ENCODE measurements around the gene CLIC6. TPM values are rescaled to one million over a fixed set of nuclear protein-coding genes. Genes with fewer than 3 reads are reported as not detected.
A peak's percentile ranks its signal among the peaks of the same experiment; 100 is the strongest.

CLIC6 gene
- total RNA-seq, 5 donors from 2014 or later (not counting 1 experiment from before 2014, with no cell fraction given) = 0.10 to 0.98 (median 0.46) TPM

- ChIA-PET CTCF (no interaction called here), POLR2A (no interaction called here)
- H3K4me3 Mint-ChIP-seq = no peak overlapping the region
- H3K36me3 Mint-ChIP-seq = no peaks in the 10 kb centered on the region
- H3K9me3 ChIP-seq = no peaks in the 10 kb centered on the region
- peaks cover 0 to 1% (median 0%) of the 10 kb centered on the region in 3 donors for H3K4me1 Mint-ChIP-seq
- no peaks in the 10 kb centered on the region for H3K9me3 Mint-ChIP-seq
- H3K27me3 ChIP-seq (replicated peaks in 1 of 2; ENCODE audit: control insufficient read depth in 2 of 2, extremely low read depth in 1 of 2, insufficient read depth in 2 of 2, low read length in 1 of 2) = peaks cover 0 to 12% of the 10 kb centered on the region in 2 experiments
- no peak overlapping the region for H3K27ac Mint-ChIP-seq
- WGBS (ENCODE audit: insufficient coverage) = 84% methylated on average over 13 of the region's 16 CpGs
- ATAC-seq (replicated peaks in 1 of 4) = no peak
- no peak overlapping the region for H3K4me3 ChIP-seq (ENCODE audit: control insufficient read depth in 1 of 2, extremely low read depth in 1 of 2, low read length in 1 of 2)
- H3K27me3 Mint-ChIP-seq = peaks cover 10 to 26% of the 10 kb centered on the region in 2 donors
- no peaks in the 10 kb centered on the region for H3K36me3 ChIP-seq (ENCODE audit: control insufficient read depth in 2 of 2, extremely low read depth in 1 of 2, insufficient read depth in 1 of 2, low read length in 1 of 2)
- DNase-seq = peak in 6 of 35 experiments; percentile 14 to 50 (median 34)
- no peaks in the 10 kb centered on the region for H3K4me1 ChIP-seq (ENCODE audit: control insufficient read depth in 1 of 2, extremely low read depth in 1 of 2, insufficient read depth in 2 of 2, low read length in 2 of 2)
- H3K27ac ChIP-seq (ENCODE audit: low read length) = no peak overlapping the region
These were observed 19.4 kb downstream of the CLIC6 start for GRCh38 chr21:34688145-34688544.

GRCh38 chr21:34688715-34689114, 19.9 kb downstream of the CLIC6 start:
- no peak overlapping the region for H3K27ac Mint-ChIP-seq
- ChIA-PET POLR2A (no interaction called here), CTCF (interaction anchor here in 1 of 2 donors (0.5 to 0.6 kb wide), 2 partner anchors 393 to 720 kb away, joined by 3 to 4 read pairs; no protein-coding TSS in a partner anchor)
- no peaks in the 10 kb centered on the region for H3K9me3 ChIP-seq
- no peaks in the 10 kb centered on the region for H3K36me3 Mint-ChIP-seq
- no peaks in the 10 kb centered on the region for H3K36me3 ChIP-seq (ENCODE audit: control insufficient read depth in 2 of 2, extremely low read depth in 1 of 2, insufficient read depth in 1 of 2, low read length in 1 of 2)
- H3K27me3 Mint-ChIP-seq = peaks cover 10 to 26% of the 10 kb centered on the region in 2 donors
- no peaks in the 10 kb centered on the region for H3K9me3 Mint-ChIP-seq
- 100% methylated on average over 2 of the region's 5 CpGs for WGBS (ENCODE audit: insufficient coverage)
- no peaks in the 10 kb centered on the region for H3K4me1 ChIP-seq (ENCODE audit: control insufficient read depth in 1 of 2, extremely low read depth in 1 of 2, insufficient read depth in 2 of 2, low read length in 2 of 2)
- H3K4me3 ChIP-seq (ENCODE audit: control insufficient read depth in 1 of 2, extremely low read depth in 1 of 2, low read length in 1 of 2) = no peak overlapping the region
- ATAC-seq (replicated peaks in 1 of 4) = no peak
- H3K27ac ChIP-seq (ENCODE audit: low read length) = no peak overlapping the region
- no peak overlapping the region for H3K4me3 Mint-ChIP-seq
- H3K27me3 ChIP-seq (replicated peaks in 1 of 2; ENCODE audit: control insufficient read depth in 2 of 2, extremely low read depth in 1 of 2, insufficient read depth in 2 of 2, low read length in 1 of 2) = peaks cover 0 to 12% of the 10 kb centered on the region in 2 experiments
- no peak for DNase-seq
- peaks cover 0 to 6% (median 2%) of the 10 kb centered on the region in 3 donors for H3K4me1 Mint-ChIP-seq

- Mint-ChIP-seq H3K36me3 (no peaks in the 10 kb centered on the region), H3K27me3 (peaks cover 12 to 27% of the 10 kb centered on the region in 2 donors), H3K9me3 (peaks cover 0 to 2% (median 0%) of the 10 kb centered on the region in 3 donors), H3K4me1 (peaks cover 0 to 6% (median 2%) of the 10 kb centered on the region in 3 donors), H3K27ac (no peak overlapping the region), H3K4me3 (no peak overlapping the region)
- DNase-seq = no peak
- Histone ChIP-seq H3K27me3 (replicated peaks in 1 of 2; ENCODE audit: control insufficient read depth in 2 of 2, extremely low read depth in 1 of 2, insufficient read depth in 2 of 2, low read length in 1 of 2) (peaks cover 0 to 10% of the 10 kb centered on the region in 2 experiments), H3K4me3 (ENCODE audit: control insufficient read depth in 1 of 2, extremely low read depth in 1 of 2, low read length in 1 of 2) (no peak overlapping the region), H3K9me3 (no peaks in the 10 kb centered on the region), H3K36me3 (ENCODE audit: control insufficient read depth in 2 of 2, extremely low read depth in 1 of 2, insufficient read depth in 1 of 2, low read length in 1 of 2) (no peaks in the 10 kb centered on the region), H3K27ac (ENCODE audit: low read length) (no peak overlapping the region), H3K4me1 (ENCODE audit: control insufficient read depth in 1 of 2, extremely low read depth in 1 of 2, insufficient read depth in 2 of 2, low read length in 2 of 2) (no peaks in the 10 kb centered on the region)
- POLR2A ChIA-PET = no interaction called here
- CTCF ChIA-PET = interaction anchor here in 1 of 2 donors (0.6 to 0.9 kb wide), 2 partner anchors 877 to 1340 kb away, joined by 4 to 7 read pairs; no protein-coding TSS in a partner anchor
- 87% methylated on average over 3 of the region's 11 CpGs for WGBS (ENCODE audit: insufficient coverage)
- ATAC-seq (replicated peaks in 1 of 4) = no peak
These were observed 21.4 kb downstream of the CLIC6 start for GRCh38 chr21:34690041-34690792.

- Histone ChIP-seq H3K9me3 (no peaks in the 10 kb centered on the region), H3K4me1 (ENCODE audit: control insufficient read depth in 1 of 2, extremely low read depth in 1 of 2, insufficient read depth in 2 of 2, low read length in 2 of 2) (no peaks in the 10 kb centered on the region), H3K27me3 (replicated peaks in 1 of 2; ENCODE audit: control insufficient read depth in 2 of 2, extremely low read depth in 1 of 2, insufficient read depth in 2 of 2, low read length in 1 of 2) (peaks cover 0 to 10% of the 10 kb centered on the region in 2 experiments), H3K4me3 (ENCODE audit: control insufficient read depth in 1 of 2, extremely low read depth in 1 of 2, low read length in 1 of 2) (no peak overlapping the region), H3K27ac (ENCODE audit: low read length) (no peak overlapping the region), H3K36me3 (ENCODE audit: control insufficient read depth in 2 of 2, extremely low read depth in 1 of 2, insufficient read depth in 1 of 2, low read length in 1 of 2) (no peaks in the 10 kb centered on the region)
- POLR2A ChIA-PET = no interaction called here
- Mint-ChIP-seq H3K27me3 (peaks cover 13 to 27% of the 10 kb centered on the region in 2 donors), H3K4me1 (peaks cover 0 to 6% (median 2%) of the 10 kb centered on the region in 3 donors), H3K4me3 (no peak overlapping the region), H3K9me3 (peaks cover 0 to 4% (median 0%) of the 10 kb centered on the region in 3 donors), H3K36me3 (no peaks in the 10 kb centered on the region), H3K27ac (no peak overlapping the region)
- WGBS (ENCODE audit: insufficient coverage) = no CpG with 5 or more reads among the region's 2 CpGs
- CTCF ChIA-PET = interaction anchor here in 1 of 2 donors (0.6 to 0.9 kb wide), 3 partner anchors 71 to 1425 kb away, joined by 4 to 7 read pairs (median 5); no protein-coding TSS in a partner anchor
- ATAC-seq (replicated peaks in 1 of 4) (no peak), DNase-seq (no peak)
These were observed 22.0 kb downstream of the CLIC6 start for GRCh38 chr21:34690793-34691175.

- POLR2A ChIA-PET = no interaction called here
- H3K4me3 ChIP-seq (ENCODE audit: control insufficient read depth in 1 of 2, extremely low read depth in 1 of 2, low read length in 1 of 2) = no peak overlapping the region
- CTCF ChIA-PET = interaction anchor here (0.6 to 3.0 kb wide), 5 partner anchors 19 to 1424 kb away, joined by 3 to 22 read pairs (median 5); no protein-coding TSS in a partner anchor
- no peaks in the 10 kb centered on the region for H3K36me3 ChIP-seq (ENCODE audit: control insufficient read depth in 2 of 2, extremely low read depth in 1 of 2, insufficient read depth in 1 of 2, low read length in 1 of 2)
- no peak overlapping the region for H3K27ac ChIP-seq (ENCODE audit: low read length)
- no peaks in the 10 kb centered on the region for H3K9me3 ChIP-seq
- 82% methylated on average over 2 of the region's 5 CpGs for WGBS (ENCODE audit: insufficient coverage)
- no peaks in the 10 kb centered on the region for H3K36me3 Mint-ChIP-seq
- H3K27ac Mint-ChIP-seq = no peak overlapping the region
- DNase-seq = no peak
- H3K27me3 ChIP-seq (replicated peaks in 1 of 2; ENCODE audit: control insufficient read depth in 2 of 2, extremely low read depth in 1 of 2, insufficient read depth in 2 of 2, low read length in 1 of 2) = peaks cover 0 to 9% of the 10 kb centered on the region in 2 experiments
- H3K27me3 Mint-ChIP-seq = peaks cover 13 to 25% of the 10 kb centered on the region in 2 donors
- H3K9me3 Mint-ChIP-seq = peaks cover 0 to 4% (median 0%) of the 10 kb centered on the region in 3 donors
- no peak overlapping the region for H3K4me3 Mint-ChIP-seq
- no peaks in the 10 kb centered on the region for H3K4me1 ChIP-seq (ENCODE audit: control insufficient read depth in 1 of 2, extremely low read depth in 1 of 2, insufficient read depth in 2 of 2, low read length in 2 of 2)
- ATAC-seq (replicated peaks in 1 of 4) = no peak
- peaks cover 0 to 6% (median 2%) of the 10 kb centered on the region in 3 donors for H3K4me1 Mint-ChIP-seq
These were observed 22.7 kb downstream of the CLIC6 start for GRCh38 chr21:34691390-34692032.

- peaks cover 0 to 4% (median 0%) of the 10 kb centered on the region in 3 donors for H3K9me3 Mint-ChIP-seq
- no peak overlapping the region for H3K4me3 Mint-ChIP-seq
- ChIA-PET CTCF (interaction anchor here (0.5 to 3.0 kb wide), 4 partner anchors 18 to 1148 kb away, joined by 3 to 22 read pairs (median 3); no protein-coding TSS in a partner anchor), POLR2A (no interaction called here)
- Histone ChIP-seq H3K4me3 (ENCODE audit: control insufficient read depth in 1 of 2, extremely low read depth in 1 of 2, low read length in 1 of 2) (no peak overlapping the region), H3K27me3 (replicated peaks in 1 of 2; ENCODE audit: control insufficient read depth in 2 of 2, extremely low read depth in 1 of 2, insufficient read depth in 2 of 2, low read length in 1 of 2) (peaks cover 0 to 6% of the 10 kb centered on the region in 2 experiments), H3K27ac (ENCODE audit: low read length) (no peak overlapping the region), H3K36me3 (ENCODE audit: control insufficient read depth in 2 of 2, extremely low read depth in 1 of 2, insufficient read depth in 1 of 2, low read length in 1 of 2) (no peaks in the 10 kb centered on the region), H3K4me1 (ENCODE audit: control insufficient read depth in 1 of 2, extremely low read depth in 1 of 2, insufficient read depth in 2 of 2, low read length in 2 of 2) (no peaks in the 10 kb centered on the region), H3K9me3 (no peaks in the 10 kb centered on the region)
- peaks cover 13 to 25% of the 10 kb centered on the region in 2 donors for H3K27me3 Mint-ChIP-seq
- ATAC-seq (replicated peaks in 1 of 4) = no peak
- H3K4me1 Mint-ChIP-seq = peaks cover 0 to 6% (median 2%) of the 10 kb centered on the region in 3 donors
- no CpG with 5 or more reads among the region's 2 CpGs for WGBS (ENCODE audit: insufficient coverage)
- H3K36me3 Mint-ChIP-seq = no peaks in the 10 kb centered on the region
- DNase-seq = no peak
- H3K27ac Mint-ChIP-seq = no peak overlapping the region
These were observed 23.7 kb downstream of the CLIC6 start for GRCh38 chr21:34692458-34693020.
